NOMO-1 treated with DMSO at 0.1 percent for 48 hours (cell line): Measurements from ENCODE around the gene NELFA.
A peak's percentile ranks its signal among the peaks of the same experiment; 100 is the strongest.
"Not testable (repeated sequence)": the region's sequence is repeated elsewhere in the genome, so short reads cannot be mapped to it uniquely, and the experiment has no call there.

Experiments used
- DNase-seq: peaks from one replicate; lab custom pipeline; 2025; ENCODE audit not compliant: unreplicated experiment; lab: John Stamatoyannopoulos, UW

Gene NELFA

DNA sequence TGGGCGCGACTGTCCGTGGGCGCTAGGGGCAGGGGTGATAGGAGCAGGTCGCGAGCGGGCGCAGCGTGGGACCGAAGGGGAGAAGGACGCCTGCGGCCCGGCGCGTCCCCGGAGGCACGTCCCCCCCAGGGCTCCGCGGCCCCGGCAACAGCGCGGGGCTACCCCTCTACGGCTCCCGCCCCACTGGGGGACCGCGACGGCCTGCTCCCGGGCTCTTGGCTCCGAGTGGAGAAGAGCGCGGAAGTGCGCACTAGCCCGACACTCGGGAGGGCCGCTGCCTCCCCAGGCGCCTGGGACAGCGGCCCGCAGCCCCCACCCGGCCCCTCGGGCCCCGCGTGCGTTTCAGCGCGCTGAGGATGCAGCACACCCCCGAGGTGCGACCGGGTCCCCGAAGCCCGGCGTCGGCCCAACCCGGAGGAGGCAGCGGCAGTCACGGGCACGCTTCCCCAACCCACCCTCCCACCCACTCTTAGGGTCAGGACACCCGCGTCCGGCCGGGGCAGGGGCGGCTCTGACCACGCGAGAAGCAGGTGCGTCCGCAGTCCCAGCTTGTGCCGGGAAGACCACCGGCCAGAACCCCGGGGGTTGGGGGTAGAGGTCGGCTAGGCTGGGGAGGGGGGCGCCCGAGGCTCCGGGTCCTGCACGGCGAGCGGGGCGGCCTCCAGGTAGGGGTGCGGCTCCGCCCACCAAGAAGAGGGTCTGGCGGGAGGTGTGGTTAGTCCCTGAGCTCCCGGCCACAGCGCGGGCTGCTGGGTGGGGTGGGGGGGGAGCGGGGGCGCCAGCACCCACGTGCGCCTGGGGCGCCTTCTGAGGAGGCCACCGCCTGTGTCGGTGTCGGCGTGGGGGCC lies 31.8 kb upstream of the NELFA start:
- no peak for DNase-seq

GRCh38 chr4:2036866-2037265 lies 28.1 kb upstream of the NELFA start:
- peak; percentile 56 for DNase-seq

DNA sequence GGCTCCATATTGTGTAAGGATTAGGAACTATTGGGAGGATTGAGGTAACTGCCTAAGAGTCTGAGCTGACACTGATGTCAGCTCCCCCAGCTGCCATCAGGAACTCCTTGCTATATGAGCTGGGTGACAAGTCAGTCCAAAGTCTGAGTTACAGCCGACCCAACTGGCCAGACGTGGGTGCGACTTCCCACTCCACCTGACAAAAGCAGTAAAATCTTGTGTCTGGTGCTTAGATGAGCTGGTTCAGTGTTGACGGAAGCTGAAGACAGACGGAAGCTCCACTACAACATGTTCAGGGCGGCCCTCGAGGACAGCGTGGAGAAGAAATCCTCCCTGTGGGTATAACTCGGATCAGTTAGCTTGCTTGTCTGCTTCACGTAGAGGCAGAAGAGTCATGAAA lies 27.6 kb upstream of the NELFA start:
- DNase-seq = no peak

DNA sequence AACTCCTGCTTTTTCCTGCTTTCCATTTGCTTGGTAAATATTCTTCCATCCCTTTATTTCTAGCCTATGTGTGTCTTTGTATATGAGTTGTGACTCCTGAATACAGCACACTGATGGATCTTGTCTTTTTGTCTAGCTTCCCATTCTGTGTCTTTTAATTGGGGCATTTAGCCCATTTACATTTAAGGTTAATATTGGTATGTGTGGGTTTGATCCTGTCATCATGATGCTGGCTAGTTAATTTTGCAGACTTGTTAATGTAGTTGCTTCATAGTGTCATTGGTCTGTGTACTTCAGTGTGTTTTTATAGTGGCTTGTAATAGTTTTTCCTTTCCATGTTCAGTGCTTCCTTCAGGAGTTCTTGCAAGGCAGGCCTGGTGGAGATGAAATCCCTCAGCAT lies 22.4 kb upstream of the NELFA start:
- not testable (repeated sequence) for DNase-seq

DNA sequence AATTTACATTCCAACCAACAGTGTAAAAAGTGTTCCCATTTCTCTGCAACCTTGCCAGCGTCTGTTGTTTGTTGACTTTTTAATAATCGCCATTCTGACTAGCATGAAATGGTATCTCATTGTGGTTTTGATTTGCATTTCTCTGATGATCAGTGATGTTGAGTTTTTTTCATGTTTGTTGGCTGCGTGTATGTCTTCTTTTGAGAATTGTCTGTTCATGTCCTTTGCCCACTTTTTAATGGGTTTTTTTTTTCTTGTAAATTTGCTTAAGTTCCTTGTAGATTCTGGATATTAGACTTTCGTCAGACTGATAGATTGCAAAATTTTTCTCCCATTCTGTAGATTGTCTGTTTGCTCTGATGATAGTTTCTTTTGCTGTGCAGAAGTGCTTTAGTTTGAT lies 18.3 kb upstream of the NELFA start:
- not testable (repeated sequence) for DNase-seq

DNA sequence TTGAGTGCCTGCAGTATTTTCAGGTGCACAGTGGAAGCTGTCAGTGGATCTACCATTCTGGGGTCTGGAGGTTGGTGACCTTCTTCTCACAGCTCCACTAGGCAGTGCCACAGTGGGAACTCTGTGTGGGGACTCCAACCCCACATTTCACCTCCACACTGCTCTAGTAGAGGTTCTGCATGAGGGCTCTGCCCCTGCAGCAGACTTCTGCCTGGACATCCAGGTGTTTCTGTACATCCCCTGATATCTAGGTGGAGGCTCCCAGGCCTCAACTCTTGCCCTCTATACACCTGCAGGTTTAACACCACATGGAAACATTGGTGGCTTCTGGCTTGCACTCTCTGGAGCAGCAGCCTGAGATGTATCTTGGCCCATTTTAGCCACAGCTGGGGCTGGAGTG lies 17.0 kb upstream of the NELFA start:
- DNase-seq = no peak

DNA sequence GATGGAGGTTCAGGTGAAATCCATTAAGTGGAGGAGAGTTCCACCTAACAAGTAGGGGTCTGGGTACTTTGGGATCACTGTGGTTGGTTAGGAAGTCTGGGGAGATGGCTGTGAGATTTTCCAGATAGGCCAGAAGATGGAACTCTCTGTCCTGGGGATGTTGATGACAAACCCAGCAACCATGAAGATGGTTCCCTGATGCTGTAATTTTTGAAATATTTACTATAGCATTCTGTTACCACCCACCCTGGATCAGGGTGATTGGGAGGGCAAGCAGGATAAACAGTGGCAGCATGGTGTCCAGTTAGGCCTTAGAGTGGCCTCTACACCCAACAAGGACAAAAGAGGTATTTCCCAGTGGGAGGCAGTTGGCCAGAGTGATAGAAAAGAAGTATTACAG lies 15.9 kb upstream of the NELFA start:
- no peak for DNase-seq

DNA sequence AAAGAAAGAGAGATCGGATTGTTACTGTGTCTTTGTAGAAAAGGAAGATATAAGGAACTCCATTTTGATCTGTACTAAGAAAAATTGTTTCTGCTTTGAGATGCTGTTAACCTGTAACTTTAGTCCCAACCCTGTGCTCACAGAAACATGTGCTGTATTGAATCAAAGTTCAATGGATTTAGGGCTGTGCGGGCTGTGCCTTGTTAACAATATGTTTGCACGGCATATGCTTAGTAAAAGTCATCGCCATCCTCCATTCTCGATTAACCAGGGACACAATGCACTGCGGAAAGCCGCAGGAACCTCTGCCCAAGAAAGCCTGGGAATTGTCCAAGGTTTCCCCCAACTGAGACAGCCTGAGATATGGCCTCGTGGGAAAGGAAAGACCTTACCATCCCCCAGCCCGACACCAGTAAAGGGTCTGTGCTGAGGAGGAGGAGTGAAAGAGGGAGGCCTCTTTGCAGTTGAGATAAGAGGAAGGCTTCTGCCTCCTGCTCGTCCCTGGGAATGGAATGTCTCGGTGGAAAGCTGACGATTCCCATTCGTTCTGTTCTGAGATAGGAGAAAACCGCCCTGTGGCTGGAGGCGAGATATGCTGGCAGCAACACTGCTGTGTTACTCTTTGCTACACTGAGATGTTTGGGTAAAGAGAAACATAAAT lies 12.7 kb upstream of the NELFA start:
- DNase-seq = not testable (repeated sequence)

GRCh38 chr4:2015008-2015407 lies 6.2 kb upstream of the NELFA start:
- no peak for DNase-seq

GRCh38 chr4:2011583-2011982 lies 2.8 kb upstream of the NELFA start:
- DNase-seq = peak; percentile 79

DNA sequence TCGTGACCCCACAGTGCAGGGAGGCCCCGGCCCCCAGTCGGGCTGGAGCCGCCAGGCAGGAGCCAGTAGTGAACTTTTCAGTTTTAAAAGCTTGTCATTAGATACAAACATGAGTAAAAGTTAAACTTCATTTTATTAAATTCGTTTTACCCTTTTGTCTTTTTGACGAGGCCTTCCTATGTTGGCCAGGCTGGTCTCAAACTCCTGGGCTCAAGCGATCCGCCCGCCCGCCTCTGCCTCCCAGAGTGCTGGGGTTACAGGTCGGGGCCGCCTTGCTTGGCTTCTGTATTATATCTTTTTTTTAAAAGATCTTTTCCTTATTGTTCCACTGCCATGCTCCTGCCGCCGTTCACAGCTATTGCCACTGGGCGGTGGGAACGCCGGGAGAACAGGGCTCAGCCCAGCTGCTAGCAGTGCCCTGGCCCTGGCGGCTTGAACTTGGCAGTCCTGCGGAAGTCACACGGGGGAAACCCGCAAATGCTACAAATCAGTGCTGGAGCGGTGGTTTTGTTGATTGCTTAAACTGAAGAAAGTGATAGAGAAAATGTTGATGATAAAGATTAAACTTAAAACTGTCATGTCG lies 968 bp upstream of the NELFA start:
- peak; percentile 57 for DNase-seq

GRCh38 chr4:2008671-2008920 lies 178 bp downstream of the NELFA start:
- no peak for DNase-seq

GRCh38 chr4:2007804-2008670 lies 737 bp downstream of the NELFA start:
- peak; percentile 3 for DNase-seq

- DNase-seq = no peak
These were observed 1.7 kb downstream of the NELFA start for GRCh38 chr4:2006956-2007653.

DNA sequence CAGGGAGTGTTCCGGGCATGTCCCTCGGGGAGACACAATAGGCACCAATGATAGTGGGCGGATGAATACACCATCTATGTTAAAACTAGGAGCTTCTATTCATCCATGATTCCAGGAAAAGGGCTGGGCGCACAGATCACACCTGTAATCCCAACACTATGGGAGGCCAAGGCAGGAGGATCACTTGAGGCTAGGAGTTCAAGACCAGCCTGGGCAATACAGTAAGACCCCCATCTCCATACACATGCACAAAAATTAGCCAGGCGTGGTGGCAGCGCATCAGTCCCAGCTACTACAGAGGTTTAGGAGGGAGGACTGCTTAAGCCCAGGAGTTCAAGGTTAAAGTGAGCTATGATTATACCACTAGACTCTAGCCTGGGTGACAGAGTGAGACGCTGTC lies 2.4 kb downstream of the NELFA start:
- no peak for DNase-seq

DNA sequence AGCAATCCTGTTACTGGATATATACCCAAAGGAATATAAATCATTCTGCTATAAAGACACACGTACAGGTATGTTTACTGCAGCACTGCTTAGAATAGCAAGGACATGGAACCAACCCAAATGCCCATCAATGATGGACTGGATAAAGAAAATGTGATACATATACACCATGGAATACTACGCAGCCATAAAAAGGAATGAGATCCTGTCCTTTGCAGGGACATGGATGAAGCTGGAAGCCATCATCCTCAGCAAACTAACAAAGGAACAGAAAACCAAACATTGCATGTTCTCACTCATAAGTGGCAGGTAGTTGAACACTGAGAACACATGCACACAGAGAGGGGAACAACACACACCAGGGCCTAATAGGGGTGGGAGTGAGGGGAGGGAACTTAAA lies 5.4 kb downstream of the NELFA start:
- not testable (repeated sequence) for DNase-seq

GRCh38 chr4:1999308-1999707 lies 9.5 kb downstream of the NELFA start:
- DNase-seq = not testable (repeated sequence)

- DNase-seq = peak; percentile 34
These were observed 10.5 kb downstream of the NELFA start for GRCh38 chr4:1998296-1998695.

- DNase-seq = no peak
These were observed 11.1 kb downstream of the NELFA start for GRCh38 chr4:1997712-1998111.

DNA sequence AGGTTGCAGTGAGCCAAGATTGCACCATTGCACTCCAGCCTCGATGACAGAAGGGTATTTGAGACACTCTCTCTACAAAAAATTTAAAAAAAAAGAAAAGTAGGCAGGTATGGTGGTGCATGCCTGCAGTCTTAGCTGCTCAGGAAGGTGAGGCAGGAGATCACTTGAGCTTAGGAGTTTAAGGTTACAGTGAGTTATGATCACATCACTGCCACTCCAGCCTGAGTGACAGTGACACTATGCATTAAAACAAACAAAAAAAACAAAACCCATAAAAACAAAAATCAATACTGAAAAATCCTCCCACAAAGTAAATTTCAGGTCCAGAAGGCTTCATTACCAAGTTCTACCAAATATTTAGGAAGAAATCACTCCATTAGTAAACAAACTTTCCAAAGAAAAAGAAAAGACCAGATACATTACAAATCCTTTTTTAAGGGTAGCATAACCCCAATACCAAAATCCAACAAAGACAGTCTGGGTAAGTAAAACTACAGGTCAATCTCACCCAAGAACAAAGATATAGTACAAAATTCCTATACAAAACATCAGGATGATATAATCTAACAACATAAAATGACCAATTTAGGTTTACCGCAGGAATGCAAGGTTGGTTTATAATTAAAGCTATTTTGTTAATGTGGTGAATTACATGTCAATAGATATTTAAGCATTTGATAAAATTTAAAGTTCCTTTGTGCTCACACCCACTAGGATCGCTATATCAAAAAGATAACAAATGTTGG lies 11.7 kb downstream of the NELFA start:
- no peak for DNase-seq
